ENCODE results near the gene NFIB.

GRCh38 chr9:14210428-14210827 lies 103.5 kb downstream of the NFIB start:
- no peak for TF ChIP-seq FOXM1 (IDR thresholded peaks at IDR 0.05; ENCODE audit: borderline replicate concordance)
- no peak for TF ChIP-seq LEF1 (IDR thresholded peaks at IDR 0.05; ENCODE audit: borderline replicate concordance)
- TF ChIP-seq ZNF384 (IDR thresholded peaks at IDR 0.05): no peak
- TF ChIP-seq FOXA1 (IDR thresholded peaks at IDR 0.05): no peak
- no peak for TF ChIP-seq NFRKB (IDR thresholded peaks at IDR 0.05)
- TF ChIP-seq HDGF (IDR thresholded peaks at IDR 0.05; ENCODE audit: borderline replicate concordance): no peak
- no peak for TF ChIP-seq ARNT (IDR thresholded peaks at IDR 0.05)
- TF ChIP-seq ELF4 (IDR thresholded peaks at IDR 0.05): no peak
- no peak for TF ChIP-seq BHLHE40 (IDR thresholded peaks at IDR 0.05; ENCODE audit: borderline replicate concordance)
- no peak for TF ChIP-seq TARDBP (IDR thresholded peaks at IDR 0.05)

Measured in HEK293T (cell line).